Upper lobe of left lung (tissue), 6 donors: ENCODE measurements around the gene DRC7. TPM values are rescaled to one million over a fixed set of nuclear protein-coding genes. Genes with fewer than 3 reads are reported as not detected.

Experiments used
- ATAC-seq, 2 donors: fragments of 200-7000 bp; cut with Tn5 transposase; one replicate each; pipeline ENCODE4 v1.9.1; 2022; ENCODE audit warnings: mild to moderate bottlenecking in 2 of 2, moderate library complexity in 2 of 2; ENCODE audit not compliant: low FRiP score in 2 of 2
- DNase-seq, 2 donors: peaks; one replicate each; pipeline ENCODE4 v3.0.0-alpha.2; 2019 to 2020
- H3K27ac ChIP-seq, 4 donors: fragments of 200-600 bp; sonication (generic); one replicate each; pipeline ENCODE4 v1.5.1; 2016 to 2019
- H3K27me3 ChIP-seq, 4 donors: fragments of 200-600 bp; sonication (generic); one replicate each; pipeline ENCODE4 v1.5.1; 2017 to 2019
- H3K36me3 ChIP-seq, 4 donors: fragments of 200-600 bp; sonication (generic); one replicate each; pipeline ENCODE4 v1.5.1; 2016 to 2019
- H3K4me1 ChIP-seq, 4 donors: fragments of 200-600 bp; sonication (generic); one replicate each; pipeline ENCODE4 v1.5.1; 2018 to 2019
- H3K4me3 ChIP-seq, 4 donors: fragments of 200-600 bp; sonication (generic); one replicate each; pipeline ENCODE4 v1.5.1; 2017 to 2019; ENCODE audit warnings: mild to moderate bottlenecking in 2 of 4, moderate library complexity in 1 of 4
- H3K9me3 ChIP-seq, 4 donors: fragments of 200-600 bp; sonication (generic); one replicate each; pipeline ENCODE4 v1.5.1; 2018 to 2019
- EP300 ChIP-seq, 4 donors: sonication (generic); formaldehyde crosslinking; IDR thresholded peaks; one replicate each; pipeline ENCODE4 v1.5.1; 2017; ENCODE audit warnings: antibody characterized with exemption in 4 of 4, control low read depth in 2 of 4
- POLR2A ChIP-seq, 4 donors: fragments of 450-650 bp; IDR thresholded peaks; one replicate each; pipeline ENCODE4 v1.5.1; 2016 to 2017; ENCODE audit warnings: antibody characterized with exemption in 4 of 4, mild to moderate bottlenecking in 2 of 4
- POLR2AphosphoS5 ChIP-seq, 2 donors: sonication (generic); formaldehyde crosslinking; IDR thresholded peaks; one replicate each; pipeline ENCODE4 v1.5.1; 2017; ENCODE audit warnings: antibody characterized with exemption in 2 of 2
- WGBS, 2 donors: methylation state at CpG; one replicate each; pipeline ENCODE4 v1.1.5; 2017 to 2018; 5-methylcytosine and 5-hydroxymethylcytosine counted together
- total RNA-seq, 6 donors: library from RNA; depleted of rRNA in 4 of 6; stranded (reverse); fragments of >200 nt in 4 of 6; gene quantifications; one replicate each; pipeline versions ENCODE4 v1.1.0 to v1.2.1, GENCODE V29; 2016 to 2021
- TF ChIP-seq, protein P1 (sequence below), 6 experiments: fragments of 450-650 bp in 4 of 6; fragments of 200-600 bp in 2 of 6; sonication (generic) in 2 of 6; IDR thresholded peaks; one replicate each; pipeline ENCODE4 v1.5.1; 2016 to 2019; ENCODE audit warnings: antibody characterized with exemption in 6 of 6
- donor health status: DM: no; HTN: no; CAD: no; lungs with moderate emphysema.
- donor health status: DM: no; HTN: yes; CAD: no; lungs with severe emphysema.

Gene DRC7
- total RNA-seq, 6 donors from 2014 or later, result 1.2 to 15.9 (median 7.8) TPM

DNA sequence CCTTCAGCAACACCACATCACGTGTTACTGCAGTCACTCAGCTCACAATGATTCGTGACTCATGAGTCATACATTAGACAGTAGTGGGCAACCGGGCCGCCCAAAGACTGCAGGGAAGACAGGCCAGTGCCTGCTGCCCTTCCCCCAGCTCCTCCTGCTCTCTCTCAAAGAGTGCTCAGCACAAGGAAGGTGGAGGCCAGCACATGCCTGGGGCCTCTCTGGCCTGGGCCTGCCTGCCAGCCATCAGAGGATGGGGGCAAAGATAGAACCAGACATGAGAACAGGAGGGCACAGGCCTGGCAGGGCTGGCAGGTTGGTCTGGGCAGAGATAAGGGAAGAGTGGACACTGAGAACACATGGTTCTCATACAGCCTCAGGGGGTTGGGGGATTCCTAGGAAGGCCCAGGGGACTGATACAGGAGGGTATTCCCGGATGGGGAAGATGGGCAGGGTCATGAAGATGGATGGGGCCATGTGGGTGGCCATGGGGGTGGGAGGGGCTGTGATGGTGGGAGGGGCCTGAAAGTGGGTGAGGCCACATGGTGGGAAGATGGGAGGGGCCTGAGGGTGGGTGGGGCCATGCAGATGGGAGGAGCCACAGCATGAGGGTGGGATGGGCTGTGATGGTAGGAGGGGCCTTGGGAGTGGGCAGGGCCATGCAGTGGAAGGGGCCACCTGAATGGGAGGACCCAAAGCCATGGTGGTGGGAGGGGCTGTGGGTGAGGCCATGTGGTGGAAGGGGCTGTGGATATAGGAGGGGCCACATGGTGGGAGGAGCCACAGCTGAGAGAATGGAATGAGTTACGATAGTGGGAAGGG lies 69.9 kb downstream of the DRC7 start:
- no peaks in the 10 kb centered on the region for H3K4me1 ChIP-seq

DNA sequence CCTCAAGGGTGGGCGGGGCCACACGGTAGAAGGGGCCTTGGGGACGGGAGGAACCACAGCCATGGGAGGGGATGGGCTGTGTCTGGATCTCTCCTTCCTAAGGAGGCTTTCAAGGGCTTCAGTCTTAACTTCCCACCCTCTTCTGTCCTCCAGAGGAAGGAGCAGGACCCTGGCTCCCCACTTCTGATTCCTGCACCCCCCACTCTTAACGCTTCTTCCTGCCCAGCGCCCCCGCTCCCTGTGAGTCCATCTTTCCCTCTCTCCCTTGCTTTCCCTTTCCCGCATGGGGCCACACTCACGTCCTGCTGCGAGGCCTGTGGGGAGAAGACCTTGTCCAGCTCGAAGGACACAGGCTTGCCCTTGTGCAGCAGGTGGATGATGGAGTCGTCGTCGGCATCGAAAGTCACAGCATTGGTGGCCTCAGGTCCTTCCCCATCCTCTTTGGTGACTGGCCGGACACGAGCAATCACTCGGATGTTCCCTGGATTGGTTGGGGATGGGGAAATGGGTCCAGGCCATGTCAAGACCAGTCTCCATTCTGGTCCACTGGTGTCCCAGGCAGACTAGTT lies 70.6 kb downstream of the DRC7 start:
- Histone ChIP-seq H3K36me3 (peaks cover 6 to 95% (median 62%) of the 10 kb centered on the region in 4 donors), H3K4me1 (no peaks in the 10 kb centered on the region), H3K27ac (no peak overlapping the region), H3K9me3 (no peaks in the 10 kb centered on the region), H3K4me3 (no peak overlapping the region), H3K27me3 (no peaks in the 10 kb centered on the region)
- DNase-seq, result no peak
- no peak for ATAC-seq
- WGBS, 2 donors, result 90 to 94% methylated on average over 13 to 17 of the region's 17 CpGs
- TF ChIP-seq POLR2A (IDR thresholded peaks at IDR 0.05), result no peak

More for the DNA sequence above, 69.9 kb downstream of the DRC7 start:
- Histone ChIP-seq H3K9me3 (no peaks in the 10 kb centered on the region), H3K27ac (peak overlapping the region in 2 of 4 donors; percentile 7 to 16), H3K4me3 (no peak overlapping the region), H3K27me3 (no peaks in the 10 kb centered on the region), H3K36me3 (peaks cover 5 to 95% (median 59%) of the 10 kb centered on the region in 4 donors)
- WGBS, 2 donors, result 61 to 88% methylated on average over 2 to 6 of the region's 6 CpGs
- ATAC-seq (peak; percentile 2 to 11), DNase-seq (peak; percentile 43 to 46)
- TF ChIP-seq POLR2A (IDR thresholded peaks at IDR 0.05) (no peak), EP300 (IDR thresholded peaks at IDR 0.05) (no peak)

GRCh38 chr16:57766714-57767348 lies 72.2 kb downstream of the DRC7 start:
- no peak for ATAC-seq
- WGBS, 2 donors, result 92% methylated on average over 5 to 15 of the region's 15 CpGs
- peak in 1 of 2 donors; percentile 77 for DNase-seq
- no peaks in the 10 kb centered on the region for H3K4me1 ChIP-seq
- no peak overlapping the region for H3K4me3 ChIP-seq
- H3K27ac ChIP-seq, result no peak overlapping the region
- no peaks in the 10 kb centered on the region for H3K9me3 ChIP-seq
- no peak for TF ChIP-seq POLR2A (IDR thresholded peaks at IDR 0.05)
- no peak for TF ChIP-seq EP300 (IDR thresholded peaks at IDR 0.05)
- TF ChIP-seq POLR2AphosphoS5 (IDR thresholded peaks at IDR 0.05), result no peak
- TF ChIP-seq, protein P1, sequence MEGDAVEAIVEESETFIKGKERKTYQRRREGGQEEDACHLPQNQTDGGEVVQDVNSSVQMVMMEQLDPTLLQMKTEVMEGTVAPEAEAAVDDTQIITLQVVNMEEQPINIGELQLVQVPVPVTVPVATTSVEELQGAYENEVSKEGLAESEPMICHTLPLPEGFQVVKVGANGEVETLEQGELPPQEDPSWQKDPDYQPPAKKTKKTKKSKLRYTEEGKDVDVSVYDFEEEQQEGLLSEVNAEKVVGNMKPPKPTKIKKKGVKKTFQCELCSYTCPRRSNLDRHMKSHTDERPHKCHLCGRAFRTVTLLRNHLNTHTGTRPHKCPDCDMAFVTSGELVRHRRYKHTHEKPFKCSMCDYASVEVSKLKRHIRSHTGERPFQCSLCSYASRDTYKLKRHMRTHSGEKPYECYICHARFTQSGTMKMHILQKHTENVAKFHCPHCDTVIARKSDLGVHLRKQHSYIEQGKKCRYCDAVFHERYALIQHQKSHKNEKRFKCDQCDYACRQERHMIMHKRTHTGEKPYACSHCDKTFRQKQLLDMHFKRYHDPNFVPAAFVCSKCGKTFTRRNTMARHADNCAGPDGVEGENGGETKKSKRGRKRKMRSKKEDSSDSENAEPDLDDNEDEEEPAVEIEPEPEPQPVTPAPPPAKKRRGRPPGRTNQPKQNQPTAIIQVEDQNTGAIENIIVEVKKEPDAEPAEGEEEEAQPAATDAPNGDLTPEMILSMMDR (IDR thresholded peaks at IDR 0.05), result no peak
- H3K27me3 ChIP-seq, result no peaks in the 10 kb centered on the region
- H3K36me3 ChIP-seq, result peaks cover 9 to 93% (median 63%) of the 10 kb centered on the region in 4 donors

DNA sequence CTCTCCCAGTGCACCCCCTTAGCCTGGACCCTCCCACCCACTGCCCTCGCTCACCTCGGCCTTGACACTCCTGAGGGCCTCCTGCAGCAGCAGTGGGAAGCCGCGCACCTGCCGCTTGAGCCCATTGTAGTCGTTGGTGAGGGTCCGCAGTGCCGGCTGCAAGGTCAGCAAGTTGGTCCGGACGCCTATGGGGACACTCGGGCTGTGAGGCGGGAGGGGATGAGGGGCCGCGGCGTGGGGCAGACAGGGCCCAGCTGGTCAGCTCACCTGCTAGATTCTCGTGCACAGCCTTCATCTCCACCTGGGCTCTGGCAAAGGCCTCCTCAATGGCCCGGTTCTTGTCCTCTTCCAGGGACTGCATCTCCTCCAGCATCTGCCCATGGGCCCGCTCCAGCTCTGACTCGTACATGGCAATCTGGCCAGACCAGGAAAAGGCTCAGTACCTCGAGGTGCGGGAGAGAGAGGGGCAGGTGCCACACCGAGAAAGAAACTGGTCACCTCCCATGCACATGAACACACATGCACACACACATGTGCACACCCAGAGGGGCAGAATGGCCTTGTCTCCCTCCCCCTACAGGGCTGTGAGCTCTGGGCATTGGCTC lies 75.0 kb downstream of the DRC7 start:
- no peaks in the 10 kb centered on the region for H3K27me3 ChIP-seq
- 94% methylated on average over 18 to 22 of the region's 22 CpGs for WGBS, 2 donors
- no peaks in the 10 kb centered on the region for H3K9me3 ChIP-seq
- ATAC-seq, result no peak
- TF ChIP-seq POLR2AphosphoS5 (IDR thresholded peaks at IDR 0.05), result no peak
- TF ChIP-seq, protein P1 (IDR thresholded peaks at IDR 0.05), result no peak
- TF ChIP-seq POLR2A (IDR thresholded peaks at IDR 0.05), result no peak
- TF ChIP-seq EP300 (IDR thresholded peaks at IDR 0.05), result no peak
- H3K27ac ChIP-seq, result no peak overlapping the region
- H3K4me3 ChIP-seq, result no peak overlapping the region
- peaks cover 9 to 75% (median 49%) of the 10 kb centered on the region in 4 donors for H3K36me3 ChIP-seq
- peaks cover 0 to 7% (median 0%) of the 10 kb centered on the region in 4 donors for H3K4me1 ChIP-seq
- DNase-seq, result peak in 1 of 2 donors; percentile 72

DNA sequence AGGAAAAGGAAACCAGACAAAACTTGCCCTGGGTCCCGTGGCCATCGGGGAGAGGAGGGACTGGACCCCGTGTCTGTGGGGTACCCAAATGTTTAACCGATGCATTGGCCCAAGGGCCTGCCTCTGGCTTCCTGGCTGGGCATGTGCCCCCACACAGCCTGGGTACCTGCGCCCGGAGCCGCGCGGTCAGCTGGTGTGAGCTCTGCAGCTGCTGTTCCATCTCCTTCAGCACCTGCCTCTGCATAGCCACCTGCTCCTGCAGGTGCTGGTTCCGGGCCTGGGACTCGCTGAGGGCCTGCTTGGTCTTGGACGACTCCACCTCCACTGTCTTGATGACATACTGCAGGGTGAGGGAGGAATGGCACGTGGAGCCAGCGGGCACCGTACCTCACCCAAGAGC lies 75.8 kb downstream of the DRC7 start:
- TF ChIP-seq EP300 (IDR thresholded peaks at IDR 0.05) (no peak), POLR2AphosphoS5 (IDR thresholded peaks at IDR 0.05) (no peak), POLR2A (IDR thresholded peaks at IDR 0.05) (no peak)
- TF ChIP-seq, protein P1 (IDR thresholded peaks at IDR 0.05), result no peak
- H3K9me3 ChIP-seq, result no peaks in the 10 kb centered on the region
- H3K27ac ChIP-seq, result no peak overlapping the region
- H3K4me1 ChIP-seq, result peaks cover 0 to 7% (median 0%) of the 10 kb centered on the region in 4 donors
- 91% methylated on average over 15 of the region's 15 CpGs; no CpG with 5 or more reads in 1 of the 2 donors for WGBS, 2 donors
- no peaks in the 10 kb centered on the region for H3K27me3 ChIP-seq
- ATAC-seq (no peak), DNase-seq (peak in 1 of 2 donors; percentile 72)
- peaks cover 9 to 76% (median 52%) of the 10 kb centered on the region in 4 donors for H3K36me3 ChIP-seq
- no peak overlapping the region for H3K4me3 ChIP-seq
